HepG2 (cell line): ENCODE results near the gene EBF3. TPM values are rescaled to one million over a fixed set of nuclear protein-coding genes. Genes with fewer than 3 reads are reported as not detected.

Source experiments
- ATAC-seq: fragments of 200-7000 bp; cut with Tn5 transposase; 3 replicates; pipeline ENCODE4 v1.9.1; 2020; ENCODE audit warnings: mild to moderate bottlenecking, moderate library complexity
- BruUV-seq: library from RNA; stranded (reverse); fragments of 400-500 nt; replicated peaks from 2 replicates; lab custom pipeline; 2021; lab: Mats Ljungman, UMichigan
- CTCF ChIA-PET: fragments of 300-600 bp; formaldehyde crosslinking; extraction: SDS; loops from one replicate; lab custom pipeline; 2021; ENCODE audit warnings: low total read pairs, inconsistent platforms, low intra/inter-chr PET ratio; lab: Yijun Ruan, JAX
- POLR2A ChIA-PET: fragments of 350-600 bp; sonication (Branson Sonifier 250); formaldehyde crosslinking; loops from one replicate; lab custom pipeline; 2020; ENCODE audit warnings: antibody characterized with exemption, inconsistent platforms; lab: Yijun Ruan, JAX
- DNase-seq: peaks from one replicate; pipeline ENCODE4 v3.0.0-alpha.2; 2015; ENCODE audit warnings: low spot score
- FAIRE-seq: peaks from 3 replicates; lab custom pipeline; 2011; peaks lifted over from hg19 to GRCh38; lab: Jason Lieb, UNC
- H2AFZ ChIP-seq: one replicate; pipeline ENCODE4 v1.6.1; 2011; ENCODE audit warnings: low read length, inconsistent platforms
- H3K27ac ChIP-seq: fragments of 300-600 bp; 3 replicates; pipeline ENCODE4 v1.8.0; 2011; ENCODE audit warnings: mixed run types, mild to moderate bottlenecking, mixed read lengths, low read length, inconsistent platforms; ENCODE audit not compliant: insufficient read depth; ENCODE audit errors: extremely low read length
- H3K27me3 ChIP-seq, 2 experiments: fragments of 200-600 bp in 1 of 2; 2 replicates in 1 of 2; 3 replicates in 1 of 2; pipeline versions ENCODE4 v1.6.0 to v1.8.0; 2011; ENCODE audit warnings: low read length in 2 of 2, mild to moderate bottlenecking in 2 of 2, moderate library complexity in 2 of 2, inconsistent platforms in 1 of 2; ENCODE audit not compliant: insufficient read depth in 2 of 2, control insufficient read depth in 1 of 2
- H3K36me3 ChIP-seq, 2 experiments: fragments of 200-600 bp in 1 of 2; replicated peaks in 1 of 2; 2 replicates in 1 of 2; 3 replicates in 1 of 2; pipeline versions ENCODE4 v1.5.1 to v1.8.0; 2011; ENCODE audit warnings: low read length in 2 of 2, inconsistent platforms in 1 of 2; ENCODE audit not compliant: insufficient read depth in 2 of 2, control insufficient read depth in 1 of 2
- H3K4me1 ChIP-seq: 2 replicates; pipeline ENCODE4 v1.5.1; 2012; ENCODE audit warnings: low read length, inconsistent platforms; ENCODE audit not compliant: insufficient read depth
- H3K4me2 ChIP-seq: 2 replicates; pipeline ENCODE4 v1.6.0; 2011; ENCODE audit warnings: low read depth, low read length, inconsistent platforms
- H3K4me3 ChIP-seq, 3 experiments: fragments of 200-600 bp in 1 of 3; sonication (generic), shearing (Covaris generic) in 1 of 3; replicated peaks in 1 of 3; 2 replicates each; pipeline ENCODE4 v1.5.1; 2011 to 2016; ENCODE audit warnings: low read length in 3 of 3, inconsistent platforms in 2 of 3, low read depth in 2 of 3, mild to moderate bottlenecking in 2 of 3, control low read depth in 1 of 3, mixed read lengths in 1 of 3; ENCODE audit not compliant: insufficient read depth in 1 of 3
- H3K79me2 ChIP-seq: one replicate; pipeline ENCODE4 v1.6.1; 2011; ENCODE audit warnings: low read length, inconsistent platforms; ENCODE audit not compliant: insufficient read depth
- H3K9ac ChIP-seq: 2 replicates; pipeline ENCODE4 v1.6.0; 2011; ENCODE audit warnings: mild to moderate bottlenecking, low read depth, low read length, inconsistent platforms; ENCODE audit not compliant: insufficient read depth
- H3K9me3 ChIP-seq: 2 replicates; pipeline ENCODE4 v1.5.1; 2012; ENCODE audit warnings: mild to moderate bottlenecking, low read length
- H4K20me1 ChIP-seq: 2 replicates; pipeline ENCODE4 v1.6.0; 2011; ENCODE audit warnings: inconsistent platforms, mild to moderate bottlenecking, low read length, moderate library complexity; ENCODE audit not compliant: insufficient read depth
- CCDC6 ChIP-seq: sonication (generic); formaldehyde crosslinking; IDR thresholded peaks from 2 replicates; pipeline ENCODE4 v1.8.1; 2022; ENCODE audit warnings: mild to moderate bottlenecking, missing genetic modification reagents, moderate library complexity
- FUBP1 ChIP-seq: sonication (generic); formaldehyde crosslinking; IDR thresholded peaks from 2 replicates; pipeline ENCODE4 v1.5.1; 2020; ENCODE audit warnings: missing genetic modification reagents, mild to moderate bottlenecking, borderline replicate concordance
- HMGXB4 ChIP-seq, 2 experiments: sonication (generic) in 1 of 2; formaldehyde crosslinking in 1 of 2; IDR thresholded peaks; 2 replicates each; pipeline versions ENCODE4 v1.4.0 to v1.6.1; 2018 to 2020; ENCODE audit warnings: missing genetic modification reagents in 2 of 2, borderline replicate concordance in 1 of 2, low read depth in 1 of 2, mild to moderate bottlenecking in 1 of 2, missing biosample characterization in 1 of 2
- ISL2 ChIP-seq: sonication (generic); formaldehyde crosslinking; IDR thresholded peaks from 2 replicates; pipeline ENCODE4 v1.5.0; 2020; ENCODE audit warnings: missing genetic modification reagents
- MAZ ChIP-seq, 2 experiments: sonication (generic) in 1 of 2; formaldehyde crosslinking in 1 of 2; IDR thresholded peaks; 2 replicates each; pipeline versions ENCODE4 v1.5.0 to v1.6.1; 2012 to 2020; ENCODE audit warnings: low read depth in 2 of 2, mild to moderate bottlenecking in 2 of 2, borderline replicate concordance in 1 of 2, improper control_type of control experiment in 1 of 2, low read length in 1 of 2, missing genetic modification reagents in 1 of 2, moderate library complexity in 1 of 2
- NCOA5 ChIP-seq: sonication (generic); formaldehyde crosslinking; IDR thresholded peaks from 2 replicates; pipeline ENCODE4 v1.4.0; 2020; ENCODE audit warnings: missing genetic modification reagents
- SAP130 ChIP-seq: IDR thresholded peaks from 2 replicates; pipeline ENCODE4 v1.6.1; 2016; ENCODE audit warnings: low read depth
- ZBTB21 ChIP-seq: sonication (generic); formaldehyde crosslinking; IDR thresholded peaks from 2 replicates; pipeline ENCODE4 v1.4.0; 2020; ENCODE audit warnings: missing genetic modification reagents
- ZNF138 ChIP-seq: sonication (generic); formaldehyde crosslinking; IDR thresholded peaks from 2 replicates; pipeline ENCODE4 v1.5.0; 2020; ENCODE audit warnings: mild to moderate bottlenecking, low read depth, missing genetic modification reagents
- ZNF142 ChIP-seq: sonication (generic); formaldehyde crosslinking; IDR thresholded peaks from 2 replicates; pipeline ENCODE4 v1.4.0; 2020; ENCODE audit warnings: missing genetic modification reagents
- ZNF432 ChIP-seq: sonication (generic); formaldehyde crosslinking; IDR thresholded peaks from 2 replicates; pipeline ENCODE4 v1.5.0; 2020; ENCODE audit warnings: missing genetic modification reagents, mild to moderate bottlenecking, borderline replicate concordance
- ZNF468 ChIP-seq: sonication (generic); formaldehyde crosslinking; IDR thresholded peaks from 2 replicates; pipeline ENCODE4 v1.8.0; 2022; ENCODE audit warnings: mild to moderate bottlenecking, moderate library complexity, missing genetic modification reagents
- ZNF629 ChIP-seq: sonication (generic); formaldehyde crosslinking; conservative IDR thresholded peaks from 2 replicates; pipeline ENCODE4 v1.5.0; 2020; ENCODE audit warnings: missing genetic modification reagents
- ZNF776 ChIP-seq: sonication (generic); formaldehyde crosslinking; IDR thresholded peaks from 2 replicates; pipeline ENCODE4 v1.4.0; 2020; ENCODE audit warnings: mild to moderate bottlenecking, missing genetic modification reagents
- WGBS: methylation state at CpG from one replicate; pipeline ENCODE4 v1.1.6; 2017; ENCODE audit warnings: low lambda C conversion rate; 5-methylcytosine and 5-hydroxymethylcytosine counted together
- in situ Hi-C: cut with HindIII; loops from 2 replicates; pipeline ENCODE4 v1.10.0; 2017; ENCODE audit warnings: low pct_unique_long_range_greater_than_20kb; ENCODE audit not compliant: extremely low pct_ligation_motif_present
- intact Hi-C: fragments of 100-400 bp; cut with micrococcal nuclease; formaldehyde crosslinking; loops from one replicate; pipeline ENCODE4 v1.10.0; 2022; ENCODE audit not compliant: unreplicated experiment
- polyA plus RNA-seq, 8 experiments: library from polyadenylated mRNA; depleted of rRNA in 3 of 8; stranded (reverse) in 7 of 8; unstranded in 1 of 8; fragments of >200 nt; fragmentation: Illumina TruSeq in 4 of 8; extraction: Trizol in 4 of 8; gene quantifications; 2 replicates each; pipeline versions ENCODE4 v1.2.1 to v1.2.3, GENCODE V29; 2011 to 2016; ENCODE audit warnings: low read depth in 4 of 8, missing spikeins in 1 of 8, mixed read lengths in 1 of 8; ENCODE audit not compliant: insufficient read depth in 1 of 8
- total RNA-seq, 5 experiments: library from RNA; depleted of rRNA; stranded (reverse); fragments of >200 nt; fragmentation: Illumina TruSeq; extraction: Trizol; gene quantifications; 2 replicates each; pipeline ENCODE4 v1.2.3, GENCODE V29; 2016; ENCODE audit warnings: low read depth in 1 of 5

EBF3 gene
- total and polyA plus RNA-seq, 2 of the 13 experiments (the other 11 are each of a cell fraction or from before 2014, with no cell fraction given) = not detected

GRCh38 chr10:129924375-129925085, 39.5 kb downstream of the EBF3 start:
- no peaks in the 10 kb centered on the region for H3K36me3 ChIP-seq
- H4K20me1 ChIP-seq = no peaks in the 10 kb centered on the region
- no peaks in the 10 kb centered on the region for H3K4me1 ChIP-seq
- ATAC-seq (no peak), DNase-seq (no peak), FAIRE-seq (no peak)
- H3K9ac ChIP-seq = no peak overlapping the region
- WGBS = 26% methylated on average over 16 of the region's 16 CpGs
- ChIA-PET CTCF (no interaction called here), POLR2A (no interaction called here)
- H3K79me2 ChIP-seq = no peaks in the 10 kb centered on the region
- no peak overlapping the region for H3K4me3 ChIP-seq
- no peaks in the 10 kb centered on the region for H3K9me3 ChIP-seq
- peaks cover 1 to 45% of the 10 kb centered on the region in 2 experiments; a peak in 4 of 5 replicates for H3K27me3 ChIP-seq
- BruUV-seq = no TSS peak
- H3K4me2 ChIP-seq = no peak overlapping the region
- H3K27ac ChIP-seq = no peak overlapping the region
- intact Hi-C loops (no loop called here), in situ Hi-C loops (no loop called here)
- H2AFZ ChIP-seq = no peak overlapping the region
- no peak for TF ChIP-seq ZBTB21 (CRISPR knock-in tag)
- TF ChIP-seq ISL2 (CRISPR knock-in tag) = no peak
- no peak for TF ChIP-seq SAP130 (CRISPR knock-in tag)
- no peak for TF ChIP-seq CCDC6
- TF ChIP-seq MAZ (IDR thresholded peaks at IDR 0.05; ENCODE audit: borderline replicate concordance, low read depth, low read length) = no peak
- TF ChIP-seq MAZ (CRISPR knock-in tag; IDR thresholded peaks at IDR 0.05; ENCODE audit: low read depth) = no peak
- no peak for TF ChIP-seq FUBP1
- no peak for TF ChIP-seq ZNF432
- TF ChIP-seq ZNF629 (CRISPR knock-in tag) = no peak
- TF ChIP-seq NCOA5 = no peak
- TF ChIP-seq ZNF776 (CRISPR knock-in tag) = no peak
- TF ChIP-seq HMGXB4 (CRISPR knock-in tag; IDR thresholded peaks at IDR 0.05; ENCODE audit: borderline replicate concordance in 1 of 2, low read depth in 1 of 2) = no peak
- TF ChIP-seq ZNF142 (CRISPR knock-in tag) = no peak
- TF ChIP-seq ZNF468 = no peak
- TF ChIP-seq ZNF138 = no peak
